Testis (tissue), 3 donors: ENCODE results near the gene TNFRSF13B. TPM values are rescaled to one million over a fixed set of nuclear protein-coding genes. Genes with fewer than 3 reads are reported as not detected.
"Not testable (repeated sequence)": the region's sequence is repeated elsewhere in the genome, so short reads cannot be mapped to it uniquely, and the experiment has no call there.

Source experiments
- DNase-seq: peaks from one replicate; pipeline ENCODE4 v3.0.0-alpha.2; 2019
- H3K27ac ChIP-seq, 2 donors: fragments of 200-600 bp; sonication (generic); one replicate each; pipeline ENCODE4 v1.5.1; 2019
- H3K27me3 ChIP-seq: fragments of 200-600 bp; sonication (generic); one replicate; pipeline ENCODE4 v1.5.1; 2019
- H3K36me3 ChIP-seq: fragments of 200-600 bp; sonication (generic); one replicate; pipeline ENCODE4 v1.5.1; 2017; ENCODE audit warnings: low read depth; ENCODE audit errors: missing control alignments
- H3K4me1 ChIP-seq: fragments of 200-600 bp; sonication (generic); one replicate; pipeline ENCODE4 v1.5.1; 2019
- H3K4me3 ChIP-seq, 2 donors: fragments of 200-600 bp; sonication (generic); one replicate each; pipeline ENCODE4 v1.5.1; 2017 to 2019
- H3K9me3 ChIP-seq: fragments of 200-600 bp; sonication (generic); one replicate; pipeline ENCODE4 v1.5.1; 2017
- POLR2A ChIP-seq: fragments of 450-650 bp; IDR thresholded peaks from one replicate; pipeline ENCODE4 v1.6.1; 2017; ENCODE audit warnings: antibody characterized with exemption, mild to moderate bottlenecking, moderate library complexity
- WGBS, 2 donors: methylation state at CpG; one replicate each; pipeline ENCODE4 v1.1.5; 2018; 5-methylcytosine and 5-hydroxymethylcytosine counted together
- intact Hi-C: fragments of 100-400 bp; cut with DNase I; formaldehyde crosslinking; loops from one replicate; pipeline ENCODE4 v1.15.1; 2023; ENCODE audit warnings: low total_unique reads
- polyA plus RNA-seq: library from polyadenylated mRNA; stranded (reverse); fragments of 350-450 nt; fragmentation: Illumina TruSeq; extraction: RNeasy Lipid Tissue Mini Kit (QIAGEN cat#74804); gene quantifications from one replicate; pipeline ENCODE4 v1.2.3, GENCODE V29; 2014; ENCODE audit warnings: low read depth, low replicate concordance; ENCODE audit not compliant: insufficient read depth
- total RNA-seq, 2 donors: library from RNA; depleted of rRNA; stranded (reverse); fragments of >200 nt; gene quantifications; one replicate each; pipeline ENCODE4 v1.2.3, GENCODE V29; 2016
- TF ChIP-seq, protein P1 (sequence below), 3 experiments: fragments of 450-650 bp in 2 of 3; fragments of 200-600 bp in 1 of 3; sonication (generic) in 1 of 3; IDR thresholded peaks; one replicate each; pipeline ENCODE4 v1.5.1; 2016 to 2019; ENCODE audit warnings: antibody characterized with exemption in 3 of 3, mild to moderate bottlenecking in 2 of 3, moderate library complexity in 1 of 3

The TNFRSF13B gene
- total and polyA plus RNA-seq, 3 donors from 2014 or later: 0.59 TPM; not detected in 2

DNA sequence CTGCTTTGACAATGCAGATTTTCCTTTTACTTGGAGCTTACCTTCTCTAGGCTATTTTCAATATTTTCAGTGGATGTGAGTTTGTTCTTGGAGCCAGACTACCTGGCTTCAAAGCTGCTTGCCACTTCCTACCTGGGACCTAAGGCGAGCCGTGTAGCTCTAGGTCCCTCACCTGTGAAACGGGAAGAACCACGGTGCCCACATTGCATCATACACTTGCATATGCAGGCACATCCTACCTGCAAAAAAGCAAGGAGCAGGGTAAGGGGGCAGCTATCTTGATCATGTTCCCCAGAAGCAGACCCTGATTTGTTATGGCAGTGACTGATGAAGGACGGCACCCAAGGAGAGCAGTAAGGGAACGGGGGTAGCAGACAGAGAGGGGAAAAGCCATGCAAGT, 43.3 kb upstream of the TNFRSF13B start:
- H3K4me1 ChIP-seq: no peaks in the 10 kb centered on the region
- TF ChIP-seq, protein P1, sequence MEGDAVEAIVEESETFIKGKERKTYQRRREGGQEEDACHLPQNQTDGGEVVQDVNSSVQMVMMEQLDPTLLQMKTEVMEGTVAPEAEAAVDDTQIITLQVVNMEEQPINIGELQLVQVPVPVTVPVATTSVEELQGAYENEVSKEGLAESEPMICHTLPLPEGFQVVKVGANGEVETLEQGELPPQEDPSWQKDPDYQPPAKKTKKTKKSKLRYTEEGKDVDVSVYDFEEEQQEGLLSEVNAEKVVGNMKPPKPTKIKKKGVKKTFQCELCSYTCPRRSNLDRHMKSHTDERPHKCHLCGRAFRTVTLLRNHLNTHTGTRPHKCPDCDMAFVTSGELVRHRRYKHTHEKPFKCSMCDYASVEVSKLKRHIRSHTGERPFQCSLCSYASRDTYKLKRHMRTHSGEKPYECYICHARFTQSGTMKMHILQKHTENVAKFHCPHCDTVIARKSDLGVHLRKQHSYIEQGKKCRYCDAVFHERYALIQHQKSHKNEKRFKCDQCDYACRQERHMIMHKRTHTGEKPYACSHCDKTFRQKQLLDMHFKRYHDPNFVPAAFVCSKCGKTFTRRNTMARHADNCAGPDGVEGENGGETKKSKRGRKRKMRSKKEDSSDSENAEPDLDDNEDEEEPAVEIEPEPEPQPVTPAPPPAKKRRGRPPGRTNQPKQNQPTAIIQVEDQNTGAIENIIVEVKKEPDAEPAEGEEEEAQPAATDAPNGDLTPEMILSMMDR (IDR thresholded peaks at IDR 0.05): no peak
- no peak for TF ChIP-seq POLR2A
- no peak overlapping the region for H3K27ac ChIP-seq
- intact Hi-C loops: no loop called here
- H3K9me3 ChIP-seq: no peaks in the 10 kb centered on the region
- no peak overlapping the region for H3K4me3 ChIP-seq
- WGBS, 2 donors: 90 to 95% methylated on average over 6 of the region's 6 CpGs
- DNase-seq: no peak
- no peaks in the 10 kb centered on the region for H3K27me3 ChIP-seq
- H3K36me3 ChIP-seq: no peaks in the 10 kb centered on the region

DNA sequence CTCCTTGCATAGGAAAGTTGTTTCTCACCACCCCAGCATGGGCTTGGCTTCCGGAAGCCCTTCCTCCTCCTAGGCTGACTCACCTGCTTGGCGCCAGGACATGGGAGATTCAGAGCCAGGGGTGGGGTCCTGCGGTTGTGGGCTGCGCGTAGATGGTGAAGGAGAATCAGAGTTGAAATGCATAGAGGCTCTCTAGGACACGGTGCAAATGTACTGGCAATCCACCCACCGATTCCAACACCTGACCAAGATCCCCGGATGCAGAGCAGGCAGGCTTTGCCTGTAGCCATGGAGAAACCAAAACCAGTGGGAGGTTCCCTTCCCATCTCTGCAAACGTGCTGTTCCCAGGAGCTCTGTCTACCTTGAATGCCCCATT, 42.8 kb upstream of the TNFRSF13B start:
- WGBS, 2 donors: 87 to 88% methylated on average over 7 to 9 of the region's 9 CpGs
- H3K27me3 ChIP-seq, H3K27ac ChIP-seq, H3K4me1 ChIP-seq, intact Hi-C loops, H3K36me3 ChIP-seq, H3K4me3 ChIP-seq, DNase-seq, H3K9me3 ChIP-seq: not testable (repeated sequence)

DNA sequence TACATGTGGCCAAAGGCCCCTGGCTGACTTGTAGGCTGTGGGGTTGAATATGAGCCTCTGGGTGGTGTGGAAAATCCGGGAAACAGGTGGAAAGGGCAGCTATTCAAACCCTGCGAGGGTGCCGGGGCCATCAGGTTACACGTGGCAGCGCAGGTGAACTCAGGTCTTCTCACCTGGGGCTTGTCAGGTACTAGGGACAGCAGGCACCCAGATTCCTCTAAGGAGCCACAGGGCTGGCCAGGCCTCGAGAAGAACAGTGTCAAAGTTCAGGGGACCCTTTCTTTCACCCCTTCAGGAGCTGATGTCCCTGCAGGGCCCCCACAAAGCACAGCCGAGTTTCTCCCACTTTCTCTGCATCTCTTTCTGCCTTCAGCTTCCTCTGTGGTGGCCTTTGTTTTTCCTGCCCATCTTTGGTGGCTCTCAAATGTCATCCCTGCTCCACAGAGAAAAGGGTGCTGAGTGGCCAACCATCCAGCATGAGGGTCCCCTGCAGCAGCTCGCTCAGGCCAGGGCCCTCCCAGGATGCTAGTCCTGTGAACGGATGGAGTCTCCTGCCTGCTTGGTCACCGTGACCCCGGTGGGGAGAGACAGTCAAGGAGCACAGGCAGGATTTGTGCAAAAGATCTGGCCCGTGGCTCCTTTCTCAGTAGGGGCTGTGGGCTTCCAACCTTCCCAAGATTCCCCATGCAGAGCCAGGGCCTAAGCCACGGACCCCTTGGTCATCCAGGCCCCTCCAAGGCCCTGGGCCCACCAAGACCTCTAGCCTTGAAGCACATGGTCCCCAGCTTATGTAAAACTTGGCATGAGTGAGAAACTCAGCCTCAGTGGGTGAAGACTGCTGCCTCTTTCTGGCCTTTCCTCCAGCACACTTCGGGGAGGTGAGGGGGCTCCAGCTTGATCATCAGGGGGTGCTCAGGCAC, 42.2 kb upstream of the TNFRSF13B start:
- H3K36me3 ChIP-seq: not testable (repeated sequence)

DNA sequence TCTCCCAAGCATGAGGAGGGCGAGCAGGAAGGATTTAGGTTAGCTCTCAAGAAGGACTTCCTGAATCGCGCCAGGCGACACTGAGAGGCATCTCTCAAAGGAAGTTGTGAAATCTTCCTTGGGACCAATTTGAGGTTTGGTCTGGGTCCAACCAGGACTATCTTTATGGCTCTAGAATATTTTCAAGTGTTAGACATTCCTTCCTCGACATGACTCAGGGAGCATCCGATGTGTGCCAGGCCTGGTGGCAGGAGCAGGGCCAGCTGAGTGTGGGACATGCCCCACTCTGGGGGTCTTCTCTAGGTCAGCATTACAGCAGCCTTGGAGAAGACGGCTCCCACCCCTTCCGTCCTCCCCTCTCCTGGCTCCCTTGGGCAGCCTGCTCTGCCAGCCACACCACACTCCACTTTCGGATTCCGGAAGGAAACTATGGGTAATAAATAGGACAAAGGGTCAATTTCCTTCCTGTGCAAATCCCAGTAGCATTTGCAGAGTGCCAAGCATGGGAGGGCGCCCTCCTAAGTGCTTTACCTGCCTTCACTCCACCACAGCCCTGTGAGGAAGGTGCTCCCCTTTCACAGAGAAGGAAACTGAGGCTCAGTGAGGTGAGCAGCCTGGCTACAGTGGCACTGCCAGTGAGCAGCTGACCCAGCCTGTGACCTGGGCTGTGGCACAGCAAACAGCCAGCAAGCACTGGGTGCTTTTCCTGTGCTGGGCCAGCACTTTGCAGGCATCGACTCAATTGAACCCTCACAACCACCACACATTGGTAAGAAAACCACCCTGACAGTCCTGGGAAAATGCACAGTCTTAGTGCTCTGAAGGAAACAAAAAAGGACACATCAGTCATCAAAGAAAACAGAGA, 39.4 kb upstream of the TNFRSF13B start:
- H3K27me3 ChIP-seq, H3K27ac ChIP-seq, DNase-seq, intact Hi-C loops, H3K9me3 ChIP-seq, H3K36me3 ChIP-seq, H3K4me3 ChIP-seq, H3K4me1 ChIP-seq: not testable (repeated sequence)
- 88% methylated on average over 5 of the region's 12 CpGs; no CpG with 5 or more reads in 1 of the 2 donors for WGBS, 2 donors

More for the DNA sequence above, 42.2 kb upstream of the TNFRSF13B start:
- intact Hi-C loops, H3K9me3 ChIP-seq, H3K4me3 ChIP-seq, DNase-seq, H3K27me3 ChIP-seq, H3K4me1 ChIP-seq, H3K27ac ChIP-seq: not testable (repeated sequence)
- WGBS, 2 donors: 91 to 94% methylated on average over 7 to 13 of the region's 14 CpGs

DNA sequence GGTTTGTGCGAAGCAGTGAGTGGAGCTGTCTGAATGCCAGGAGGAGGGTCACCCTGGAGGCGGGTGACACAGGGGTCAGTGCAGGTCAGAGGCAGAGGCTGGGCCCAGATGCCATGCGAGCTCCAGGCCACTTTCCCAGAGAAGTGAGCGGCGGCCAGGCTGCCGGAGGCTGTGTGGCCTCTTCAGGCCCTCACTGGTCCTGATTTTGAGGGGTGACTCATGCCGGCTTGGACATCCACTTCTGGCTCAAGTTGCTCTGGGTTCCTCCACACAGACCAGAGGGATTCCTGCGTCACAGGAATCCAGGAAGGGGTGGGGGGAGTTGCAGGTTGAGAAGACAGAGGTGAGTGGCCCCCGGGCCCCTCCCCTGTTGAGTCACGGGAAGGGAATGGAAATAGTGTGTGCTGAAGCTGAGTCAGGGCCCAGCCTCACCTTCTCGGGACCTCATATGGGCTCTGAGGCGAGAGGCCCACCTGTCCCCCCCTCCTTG, 38.7 kb upstream of the TNFRSF13B start:
- H3K4me3 ChIP-seq, H3K27me3 ChIP-seq, H3K4me1 ChIP-seq, H3K36me3 ChIP-seq, H3K27ac ChIP-seq, intact Hi-C loops, H3K9me3 ChIP-seq, DNase-seq: not testable (repeated sequence)
- no CpG with 5 or more reads among the region's 12 CpGs for WGBS, 2 donors

DNA sequence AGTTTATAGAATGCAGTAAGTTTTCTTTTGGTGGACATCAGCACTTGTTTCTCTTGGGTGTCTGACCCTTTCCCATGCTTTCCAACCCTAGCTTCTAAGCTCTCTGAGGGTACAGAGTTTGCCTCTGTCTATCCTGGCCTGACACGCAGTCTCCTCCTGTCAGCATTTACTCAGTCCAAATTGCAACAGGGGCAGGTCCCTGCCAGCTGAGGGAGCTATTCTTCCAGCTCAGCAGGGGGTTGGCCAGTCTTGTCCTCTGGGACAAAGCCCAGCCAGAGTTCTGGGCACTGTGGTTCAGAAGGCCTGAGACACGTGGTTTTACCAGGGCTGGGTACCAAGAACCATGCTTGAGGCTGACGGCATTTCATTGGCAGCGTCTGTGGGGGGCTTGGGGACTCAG, 38.1 kb upstream of the TNFRSF13B start:
- H3K36me3 ChIP-seq, DNase-seq, H3K9me3 ChIP-seq, H3K27me3 ChIP-seq, H3K4me3 ChIP-seq, intact Hi-C loops, H3K27ac ChIP-seq, H3K4me1 ChIP-seq: not testable (repeated sequence)
- 67 to 69% methylated on average over 1 of the region's 4 CpGs for WGBS, 2 donors

DNA sequence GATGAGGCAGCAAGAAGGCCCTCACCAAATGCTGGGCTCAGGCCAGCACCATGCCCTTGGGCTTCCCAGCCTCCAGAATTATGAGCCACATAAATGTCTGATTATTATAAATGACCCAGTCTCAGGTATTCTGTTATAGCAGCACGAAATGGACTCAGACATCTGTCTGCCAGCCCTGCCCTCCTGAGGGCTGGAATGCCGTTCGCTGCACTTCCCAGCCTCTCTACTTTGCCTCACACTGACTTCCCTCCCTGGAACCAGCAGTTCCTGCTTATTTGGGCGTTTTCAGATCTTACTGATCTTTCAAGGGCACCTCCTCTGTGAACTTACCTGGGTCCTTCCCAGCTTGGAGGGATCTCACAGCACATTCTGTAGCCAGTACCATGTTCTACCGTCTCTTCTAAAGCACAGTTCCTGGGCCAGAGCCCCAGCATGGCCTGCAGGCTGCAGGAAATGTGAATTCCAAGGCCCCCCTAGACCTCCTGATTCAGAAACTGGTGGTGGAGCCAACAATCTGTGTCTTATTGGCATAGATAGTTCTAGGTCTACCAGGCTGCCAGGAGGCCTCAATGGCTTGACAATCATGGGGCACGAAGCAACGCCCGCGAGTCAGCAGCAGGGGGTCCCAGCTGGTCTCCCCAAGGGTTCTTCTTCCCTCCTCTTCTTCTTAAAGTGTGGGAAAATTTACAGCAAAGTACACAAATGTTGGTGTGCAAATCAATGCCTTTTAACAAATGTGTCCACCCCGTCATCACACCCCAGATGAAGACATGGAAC, 36.9 kb upstream of the TNFRSF13B start:
- H3K9me3 ChIP-seq, H3K27ac ChIP-seq, H3K4me3 ChIP-seq, H3K4me1 ChIP-seq, DNase-seq, H3K27me3 ChIP-seq, H3K36me3 ChIP-seq, intact Hi-C loops: not testable (repeated sequence)
- WGBS, 2 donors: 85 to 90% methylated on average over 10 of the region's 10 CpGs

DNA sequence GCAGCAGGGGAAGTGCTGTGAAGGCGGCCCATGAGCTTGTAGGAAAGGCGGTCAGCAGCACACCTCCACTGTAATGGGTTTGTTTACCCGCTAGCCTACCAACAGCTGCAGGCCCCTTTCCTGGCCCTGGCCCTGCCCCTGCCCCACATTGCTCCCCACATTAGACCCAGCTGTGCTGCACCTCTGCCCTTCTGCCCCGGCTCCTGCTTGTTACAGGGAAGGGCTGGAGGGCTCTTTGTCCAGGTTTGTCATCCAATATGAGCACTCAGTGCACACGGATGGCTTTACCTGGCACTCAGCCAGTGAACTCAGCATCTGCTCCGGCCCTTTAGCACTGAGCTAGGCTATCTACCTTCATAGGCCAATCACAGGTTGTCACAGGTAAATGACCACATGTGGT, 36.0 kb upstream of the TNFRSF13B start:
- H3K27ac ChIP-seq, intact Hi-C loops, DNase-seq, H3K9me3 ChIP-seq, H3K27me3 ChIP-seq, H3K36me3 ChIP-seq, H3K4me1 ChIP-seq, H3K4me3 ChIP-seq: not testable (repeated sequence)
- 93 to 100% methylated on average over 4 to 5 of the region's 6 CpGs for WGBS, 2 donors

DNA sequence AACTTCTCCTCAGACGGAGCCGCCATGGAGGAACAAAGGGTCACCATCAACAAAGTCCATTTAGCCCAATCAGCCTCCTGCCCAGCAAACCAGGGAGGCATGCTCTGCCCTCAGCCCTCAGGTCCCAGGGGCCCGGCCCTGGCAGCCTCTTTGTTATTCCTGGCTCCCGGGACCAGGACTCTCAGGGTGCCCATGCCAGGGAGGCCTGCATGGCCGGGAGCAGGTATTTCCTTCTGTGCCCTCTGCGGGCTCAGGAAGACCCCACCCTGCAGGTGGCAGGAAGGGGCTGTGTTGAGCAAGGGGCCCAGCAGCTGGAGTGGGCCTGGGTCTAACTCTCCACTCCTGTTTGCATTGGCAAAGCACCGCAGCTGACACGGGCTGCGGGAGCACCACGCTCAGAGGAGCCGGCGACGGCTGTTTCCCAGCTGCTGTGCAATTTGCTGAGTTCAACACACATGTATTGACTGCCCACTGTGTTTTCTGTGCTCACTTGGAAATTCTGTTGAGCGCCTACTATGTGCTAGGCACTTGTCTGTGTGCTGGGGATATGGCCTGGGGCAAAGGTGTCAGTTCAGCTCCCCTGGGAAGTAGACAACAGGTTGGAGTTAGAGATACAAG, 33.2 kb upstream of the TNFRSF13B start:
- H3K27ac ChIP-seq, H3K36me3 ChIP-seq, H3K9me3 ChIP-seq, DNase-seq, intact Hi-C loops, H3K27me3 ChIP-seq, H3K4me1 ChIP-seq, H3K4me3 ChIP-seq: not testable (repeated sequence)
- 80 to 84% methylated on average over 9 to 12 of the region's 14 CpGs for WGBS, 2 donors
